Psoas muscle (tissue), 8 donors: ENCODE measurements around the gene RETSAT. TPM values are rescaled to one million over a fixed set of nuclear protein-coding genes. Genes with fewer than 3 reads are reported as not detected.
"Not testable (repeated sequence)": the region's sequence is repeated elsewhere in the genome, so short reads cannot be mapped to it uniquely, and the experiment has no call there.

Experiments used
- ATAC-seq, 4 donors: fragments of 200-7000 bp; cut with Tn5 transposase; one replicate each; pipeline ENCODE4 v1.9.1; 2020; ENCODE audit warnings: moderate library complexity in 3 of 4, mild to moderate bottlenecking in 2 of 4
- DNase-seq, 2 donors: peaks; one replicate each; pipeline ENCODE4 v3.0.0-alpha.2; 2020
- H3K27ac ChIP-seq: fragments of 200-600 bp; one replicate; pipeline ENCODE4 v1.8.0; 2022
- H3K27me3 ChIP-seq, 3 donors: fragments of 200-600 bp in 1 of 3; one replicate each; pipeline versions ENCODE4 v1.6.1 to v1.8.0; 2013 to 2022; ENCODE audit warnings: low read length in 2 of 3, mild to moderate bottlenecking in 2 of 3, moderate library complexity in 1 of 3; ENCODE audit not compliant: insufficient read depth in 3 of 3
- H3K36me3 ChIP-seq, 2 donors: fragments of 200-600 bp in 1 of 2; one replicate each; pipeline versions ENCODE4 v1.6.1 to v1.8.0; 2013 to 2022; ENCODE audit warnings: low read depth in 1 of 2, mild to moderate bottlenecking in 1 of 2, moderate library complexity in 1 of 2; ENCODE audit not compliant: insufficient read depth in 1 of 2
- H3K4me1 ChIP-seq: fragments of 200-600 bp; one replicate; pipeline ENCODE4 v1.8.0; 2022
- H3K4me3 ChIP-seq: fragments of 200-600 bp; one replicate; pipeline ENCODE4 v1.8.0; 2022; ENCODE audit warnings: mild to moderate bottlenecking
- H3K9me3 ChIP-seq: fragments of 200-600 bp; one replicate; pipeline ENCODE4 v1.8.0; 2022
- WGBS, 3 donors: extraction: QIAGEN DNeasy Blood & Tissue Kit; methylation state at CpG; one replicate each; pipeline versions ENCODE4 v1.1.6 to v1.1.7; 2013; 5-methylcytosine and 5-hydroxymethylcytosine counted together
- intact Hi-C, 2 donors: fragments of 100-400 bp; cut with DNase I; formaldehyde crosslinking; loops; one replicate each; pipeline versions ENCODE4 v1.11.0 to v1.14.2; 2022
- polyA plus RNA-seq, 3 donors: library from polyadenylated mRNA; stranded (reverse); fragments of 200-250 nt; gene quantifications; one replicate each; pipeline ENCODE4 v1.2.3, GENCODE V29; 2013
- total RNA-seq, 4 donors: library from RNA; stranded (reverse); fragmentation: NEBNext Ultra II Directional in 2 of 4; extraction: Animal tissue kit (Norgen Biotek cat#: 25700) in 2 of 4; gene quantifications; one replicate each; pipeline versions ENCODE4 v1.2.1 to v1.2.4, GENCODE V29; 2021 to 2023
- TF ChIP-seq, protein P1 (sequence below): fragments of 200-600 bp; IDR thresholded peaks from one replicate; pipeline ENCODE4 v1.8.0; 2022; ENCODE audit warnings: antibody characterized with exemption
- donor health status: healthy with polysubstance abuse.
- donor health status: DM: no; HTN: no; CAD: no; lungs with moderate emphysema.
- donor health status: Bipolar disorder and iron deficiency.
- donor health status: healthy.
- donor health status: DM: yes; HTN: yes; CAD: no.
- donor health status: DM: no; HTN: no; CAD: no.
- donor health status: DM: no; HTN: no; CAD: no.
- donor health status: DM: yes; HTN: yes; CAD: no.

The RETSAT gene
- total and polyA plus RNA-seq, 7 donors, result 28.3 to 115 (median 45.6) TPM

DNA sequence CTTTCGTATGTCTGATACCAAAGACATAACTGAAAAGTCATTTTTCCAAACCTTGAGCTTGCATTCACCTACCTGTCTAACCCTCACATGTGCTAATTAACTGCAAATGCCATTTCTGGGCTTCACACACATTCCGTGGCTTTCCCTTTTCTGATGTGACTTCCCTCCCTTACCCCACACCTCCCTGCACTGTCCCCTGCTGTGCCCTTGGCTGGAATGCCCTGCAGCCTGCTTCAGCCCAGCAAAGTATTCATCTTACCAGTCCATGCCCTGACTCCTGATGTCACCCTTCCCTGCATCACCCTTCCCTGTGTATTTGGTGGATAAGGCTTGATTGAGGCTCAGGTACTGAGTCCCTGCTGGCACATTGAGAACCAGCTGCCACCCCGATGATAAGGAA lies 12.2 kb downstream of the RETSAT start:
- no peak overlapping the region for H3K27ac ChIP-seq
- ATAC-seq, result no peak
- intact Hi-C loops, result no loop called here
- no peak overlapping the region for H3K4me3 ChIP-seq
- peaks cover 5% of the 10 kb centered on the region for H3K4me1 ChIP-seq
- WGBS, 3 donors, result 78 to 91% (median 79%) methylated on average over 3 of the region's 3 CpGs
- H3K36me3 ChIP-seq, result peaks cover 12 to 61% of the 10 kb centered on the region in 2 donors
- TF ChIP-seq, protein P1, sequence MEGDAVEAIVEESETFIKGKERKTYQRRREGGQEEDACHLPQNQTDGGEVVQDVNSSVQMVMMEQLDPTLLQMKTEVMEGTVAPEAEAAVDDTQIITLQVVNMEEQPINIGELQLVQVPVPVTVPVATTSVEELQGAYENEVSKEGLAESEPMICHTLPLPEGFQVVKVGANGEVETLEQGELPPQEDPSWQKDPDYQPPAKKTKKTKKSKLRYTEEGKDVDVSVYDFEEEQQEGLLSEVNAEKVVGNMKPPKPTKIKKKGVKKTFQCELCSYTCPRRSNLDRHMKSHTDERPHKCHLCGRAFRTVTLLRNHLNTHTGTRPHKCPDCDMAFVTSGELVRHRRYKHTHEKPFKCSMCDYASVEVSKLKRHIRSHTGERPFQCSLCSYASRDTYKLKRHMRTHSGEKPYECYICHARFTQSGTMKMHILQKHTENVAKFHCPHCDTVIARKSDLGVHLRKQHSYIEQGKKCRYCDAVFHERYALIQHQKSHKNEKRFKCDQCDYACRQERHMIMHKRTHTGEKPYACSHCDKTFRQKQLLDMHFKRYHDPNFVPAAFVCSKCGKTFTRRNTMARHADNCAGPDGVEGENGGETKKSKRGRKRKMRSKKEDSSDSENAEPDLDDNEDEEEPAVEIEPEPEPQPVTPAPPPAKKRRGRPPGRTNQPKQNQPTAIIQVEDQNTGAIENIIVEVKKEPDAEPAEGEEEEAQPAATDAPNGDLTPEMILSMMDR, result no peak
- no peak for DNase-seq
- H3K27me3 ChIP-seq, result no peaks in the 10 kb centered on the region
- H3K9me3 ChIP-seq, result no peaks in the 10 kb centered on the region

DNA sequence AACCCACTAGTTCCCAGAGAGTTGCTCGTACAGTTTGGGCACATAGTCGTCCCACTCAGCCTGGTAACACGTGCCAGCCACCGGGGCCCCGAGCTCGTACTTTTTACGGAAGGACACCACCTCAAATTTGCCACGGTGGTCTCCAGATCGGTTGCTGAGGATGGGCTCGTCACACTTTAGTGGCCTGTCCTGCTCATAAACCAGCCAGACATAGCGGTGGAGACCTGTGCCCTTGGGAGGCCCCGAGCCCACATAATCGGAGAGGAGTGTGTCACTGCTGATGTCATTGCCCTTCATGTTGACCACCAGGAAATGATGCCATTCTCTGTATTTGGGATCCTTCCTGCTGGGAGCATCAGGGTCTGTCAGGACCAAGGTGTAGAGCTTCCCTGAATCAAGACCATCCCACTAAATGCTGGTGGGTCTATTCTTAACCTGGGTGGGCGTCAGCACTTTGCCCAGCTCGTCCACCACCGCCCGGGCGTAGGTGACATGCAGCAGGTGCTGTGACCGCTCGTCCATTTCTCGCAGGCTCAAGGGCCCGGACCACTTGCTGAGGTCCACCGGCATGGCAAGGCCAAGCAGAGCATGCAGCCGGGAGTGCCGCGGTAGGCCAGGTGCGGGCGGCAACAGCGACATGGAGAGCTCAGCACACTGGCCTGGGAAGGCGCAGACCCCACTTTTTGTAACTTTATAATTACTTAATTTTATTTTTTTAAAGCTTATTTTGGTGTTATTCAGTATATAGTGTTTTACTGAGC lies 12.9 kb downstream of the RETSAT start:
- Histone ChIP-seq H3K36me3 (peaks cover 7 to 54% of the 10 kb centered on the region in 2 donors), H3K4me1 (peaks cover 5% of the 10 kb centered on the region), H3K4me3 (no peak overlapping the region), H3K9me3 (no peaks in the 10 kb centered on the region), H3K27me3 (no peaks in the 10 kb centered on the region), H3K27ac (no peak overlapping the region)
- TF ChIP-seq, protein P1, result no peak
- ATAC-seq (peak in 2 of 4 donors; percentile 21 to 22), DNase-seq (no peak)
- WGBS, 3 donors, result 84 to 89% (median 86%) methylated on average over 30 of the region's 30 CpGs
- intact Hi-C loops, result no loop called here

GRCh38 chr2:85340034-85340892 lies 14.1 kb downstream of the RETSAT start:
- DNase-seq (no peak), ATAC-seq (peak; percentile 40 to 57 (median 48))
- no peaks in the 10 kb centered on the region for H3K9me3 ChIP-seq
- H3K4me3 ChIP-seq, result no peak overlapping the region
- H3K27me3 ChIP-seq, result no peaks in the 10 kb centered on the region
- TF ChIP-seq, protein P1, result no peak
- 20 to 34% (median 26%) methylated on average over 13 of the region's 13 CpGs for WGBS, 3 donors
- intact Hi-C loops, result no loop called here
- H3K27ac ChIP-seq, result no peak overlapping the region
- H3K36me3 ChIP-seq, result peaks cover 2 to 42% of the 10 kb centered on the region in 2 donors
- peaks cover 5% of the 10 kb centered on the region for H3K4me1 ChIP-seq

GRCh38 chr2:85334928-85335327 lies 19.4 kb downstream of the RETSAT start:
- Histone ChIP-seq H3K4me3 (no peak overlapping the region), H3K27ac (no peak overlapping the region), H3K27me3 (no peaks in the 10 kb centered on the region), H3K36me3 (no peaks in the 10 kb centered on the region), H3K4me1 (no peaks in the 10 kb centered on the region), H3K9me3 (no peaks in the 10 kb centered on the region)
- intact Hi-C loops, result no loop called here
- 44 to 67% (median 48%) methylated on average over 2 of the region's 2 CpGs for WGBS, 3 donors
- no peak for ATAC-seq
- TF ChIP-seq, protein P1, result no peak
- DNase-seq, result no peak

- H3K9me3 ChIP-seq, intact Hi-C loops, H3K27ac ChIP-seq, H3K4me1 ChIP-seq, DNase-seq, H3K27me3 ChIP-seq, H3K4me3 ChIP-seq, ATAC-seq, H3K36me3 ChIP-seq: not testable (repeated sequence)
- 98 to 100% (median 98%) methylated on average over 3 to 4 of the region's 4 CpGs for WGBS, 3 donors
These were observed 20.5 kb downstream of the RETSAT start for GRCh38 chr2:85333877-85334276.
